ENCODE measurements around the gene VWA5A.
A peak's percentile ranks its signal among the peaks of the same experiment; 100 is the strongest.

The VWA5A gene

GRCh38 chr11:124170801-124171586 lies 55.7 kb downstream of the VWA5A start:
- DNase-seq = no peak

GRCh38 chr11:124172101-124172500 lies 56.9 kb downstream of the VWA5A start:
- DNase-seq = no peak

GRCh38 chr11:124172599-124172998 lies 57.3 kb downstream of the VWA5A start:
- no peak for DNase-seq

GRCh38 chr11:124174001-124174583 lies 58.8 kb downstream of the VWA5A start:
- DNase-seq = peak; percentile 84

DNA sequence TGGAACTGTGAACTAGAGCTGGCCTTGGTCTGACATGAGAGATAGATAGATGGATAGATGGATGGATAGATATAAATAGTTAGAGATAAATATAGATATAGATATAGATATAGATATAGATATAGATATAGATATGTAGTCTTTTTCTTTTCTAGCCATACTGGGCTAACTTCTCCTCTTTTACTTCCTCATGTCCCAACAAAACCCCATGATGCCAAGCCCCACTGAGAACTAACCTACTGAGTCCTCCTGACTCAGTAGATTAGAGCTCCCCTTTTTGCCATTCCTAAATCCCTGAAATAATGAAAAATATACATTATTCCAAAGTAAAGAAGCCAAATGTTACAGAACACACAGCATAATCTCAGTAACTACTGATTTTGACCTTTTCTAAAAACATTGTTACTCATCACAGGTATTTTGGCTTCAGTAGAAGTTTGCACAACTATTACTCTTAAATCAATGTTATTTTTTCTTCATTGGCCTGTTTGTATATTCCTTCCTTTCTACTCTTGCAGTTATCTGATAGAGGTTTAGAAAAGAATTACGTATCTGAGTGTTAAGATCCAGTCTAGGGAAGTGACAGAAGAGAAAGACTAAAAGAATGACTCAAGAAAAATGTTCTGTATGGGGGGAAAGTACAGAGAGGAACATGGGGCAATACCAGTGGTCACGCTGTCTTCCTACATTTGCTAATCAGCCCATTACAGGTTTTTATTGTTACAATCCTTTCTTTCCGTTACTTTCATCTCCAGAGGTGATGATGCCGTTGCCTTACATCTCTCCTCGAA lies 61.9 kb downstream of the VWA5A start:
- no peak for DNase-seq

GRCh38 chr11:124179310-124179709 lies 64.1 kb downstream of the VWA5A start:
- DNase-seq = no peak

- no peak for DNase-seq
These were observed 67.8 kb downstream of the VWA5A start, which contains the start of gene OR10D3 for GRCh38 chr11:124183068-124183467. Gene OR10D3, plus strand, starts transcription at chr11:124183345. Its CDS starts 1,925 bp downstream, at chr11:124185270.

DNA sequence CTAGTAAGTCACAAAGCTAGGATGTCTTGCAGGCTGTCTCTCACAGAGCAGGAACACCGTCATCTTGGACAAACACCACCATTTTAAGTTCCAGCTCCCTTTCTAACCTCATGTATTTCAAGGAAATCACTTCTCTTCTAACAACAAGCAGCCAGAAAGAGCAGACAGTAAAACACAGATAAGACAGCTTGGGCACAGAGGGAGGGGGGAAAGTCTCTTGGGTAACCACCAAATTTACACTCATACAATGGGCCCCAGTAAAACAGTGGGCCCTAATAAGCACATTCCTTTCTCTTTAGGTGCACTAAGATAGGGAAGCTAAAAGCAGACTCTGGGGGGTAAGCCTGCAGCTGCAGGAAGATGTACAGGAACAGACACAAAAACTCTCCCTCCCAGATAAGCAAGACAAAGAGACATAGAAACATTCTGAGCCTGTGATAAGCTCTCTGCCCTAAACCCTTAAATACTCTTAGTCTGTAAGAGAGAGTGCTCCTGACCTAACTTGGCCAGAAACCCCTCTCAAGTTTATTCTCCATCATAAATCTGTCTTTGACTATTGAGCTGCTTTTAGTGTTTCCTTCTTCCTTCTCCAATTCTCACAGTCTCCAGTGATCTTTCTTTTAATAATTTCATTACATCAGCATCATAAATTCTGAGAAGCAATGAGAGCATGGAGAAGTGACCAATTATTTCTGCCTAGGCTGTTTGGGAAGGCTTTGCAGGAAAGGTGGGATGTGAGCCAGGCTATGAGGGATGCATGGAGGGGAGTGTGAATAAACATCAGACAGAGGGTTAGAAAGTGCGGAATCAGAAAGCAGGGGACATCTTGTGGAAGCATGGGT lies 75.3 kb downstream of the VWA5A start:
- DNase-seq = no peak

DNA sequence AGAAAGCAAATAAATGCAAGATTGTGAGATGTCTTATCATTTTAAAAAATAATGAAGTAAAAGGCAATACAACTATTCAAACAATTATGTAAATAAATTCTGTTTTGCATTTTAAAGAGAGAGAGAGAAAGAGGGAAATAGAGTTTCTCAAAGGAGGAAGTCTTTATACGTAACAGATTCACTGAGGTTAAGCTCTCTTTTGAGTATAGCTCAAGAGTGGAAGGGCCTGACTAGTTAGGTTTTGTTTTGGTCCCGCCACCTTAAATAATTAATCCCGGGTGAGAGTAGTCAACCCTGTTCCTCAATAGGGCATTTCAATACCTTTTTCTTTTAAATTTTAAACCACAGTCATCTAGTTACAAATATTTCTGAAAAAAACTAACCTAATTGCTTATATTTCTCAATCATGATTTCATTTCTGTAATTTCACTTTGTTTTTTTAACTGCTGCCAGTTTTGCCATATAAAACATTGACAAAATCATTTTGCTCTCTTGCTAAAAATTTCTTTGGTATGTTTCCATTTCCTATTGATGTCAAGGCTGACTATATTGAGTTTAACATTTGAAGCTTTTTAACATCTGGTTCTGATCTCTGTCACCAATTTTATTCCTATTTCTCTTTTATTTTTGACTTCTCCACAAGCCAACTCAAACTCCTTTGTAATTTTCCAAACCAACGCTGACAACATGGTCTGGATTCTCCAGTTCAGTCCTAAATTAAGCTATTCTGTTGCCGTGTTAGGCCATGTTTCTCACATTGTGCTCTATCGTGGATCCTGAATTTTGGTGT lies 78.2 kb downstream of the VWA5A start:
- no peak for DNase-seq

DNA sequence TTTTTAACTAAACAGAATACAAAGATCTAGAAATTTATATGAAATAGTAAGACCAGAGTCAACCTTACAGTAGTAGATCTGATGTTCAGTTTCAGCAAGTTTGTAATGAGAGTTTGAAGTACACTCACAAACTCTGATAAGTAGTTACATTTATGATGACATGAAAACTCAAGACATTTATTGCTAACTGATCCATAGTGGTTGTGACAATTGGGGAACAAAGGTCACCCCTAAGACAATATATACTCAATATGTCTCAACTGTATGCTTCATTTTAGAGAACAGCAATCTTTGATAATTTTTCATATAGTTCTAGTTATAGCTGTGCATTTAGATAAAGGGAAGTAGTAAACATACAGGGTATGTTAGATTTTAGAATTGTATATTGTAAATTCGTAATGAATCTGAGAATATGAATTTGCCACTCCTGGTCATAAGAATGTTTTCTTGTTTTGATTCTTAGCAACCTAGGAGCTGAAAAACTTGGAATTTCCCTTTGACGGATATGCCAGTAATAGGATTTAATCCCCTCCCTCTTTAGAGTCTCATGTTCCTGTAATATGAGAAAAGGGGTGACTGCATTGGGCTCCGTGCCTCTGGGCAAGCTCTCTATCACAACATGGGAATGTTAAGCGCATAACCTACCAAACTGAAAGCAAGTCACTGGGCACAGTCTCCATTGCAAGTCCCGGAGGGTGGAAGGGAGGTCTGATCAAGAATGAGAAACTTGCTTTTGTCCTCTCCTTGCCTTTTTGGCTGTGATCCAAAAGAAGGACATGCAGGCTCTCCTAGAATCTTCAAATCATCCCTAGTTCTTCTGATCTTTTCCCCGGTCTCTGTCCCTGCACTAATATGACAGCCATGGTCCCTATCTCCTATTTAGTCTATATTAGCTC lies 79.3 kb downstream of the VWA5A start:
- no peak for DNase-seq

GRCh38 chr11:124195189-124195734 lies 80.0 kb downstream of the VWA5A start:
- peak; percentile 43 for DNase-seq
